Erythroblast (primary cell): ENCODE results near the gene NME1.
"Not testable (repeated sequence)": the region's sequence is repeated elsewhere in the genome, so short reads cannot be mapped to it uniquely, and the experiment has no call there.

Source experiments
- DNase-seq, 2 experiments: peaks; one replicate each; lab custom pipeline; 2025; lab: John Stamatoyannopoulos, UW
- GATA1 ChIP-seq: IDR thresholded peaks from 2 replicates; pipeline ENCODE4 v1.6.1; 2011; ENCODE audit warnings: low read depth, mild to moderate bottlenecking, control low read depth, low read length, moderate library complexity
- POLR2A ChIP-seq: IDR thresholded peaks from 2 replicates; pipeline ENCODE4 v1.6.1; 2011; ENCODE audit warnings: mild to moderate bottlenecking, low read length

The NME1 gene

GRCh38 chr17:51153210-51154072, at the start of gene NME1:
Gene NME1 (plus strand): TSS chr17:51153559. CDS start chr17:51155655, 2,096 bp downstream.
- DNase-seq = peak; percentile 99
- TF ChIP-seq GATA1 (no peak), POLR2A (peak; percentile 81)

- DNase-seq = no peak
- no peak for TF ChIP-seq GATA1
- TF ChIP-seq POLR2A = no peak
These were observed 45.6 kb upstream of the NME1 start for GRCh38 chr17:51107778-51108177.

GRCh38 chr17:51112303-51113222, 40.8 kb upstream of the NME1 start:
- DNase-seq = not testable (repeated sequence)

GRCh38 chr17:51115179-51115578, 38.2 kb upstream of the NME1 start:
- no peak for DNase-seq
- no peak for TF ChIP-seq GATA1
- no peak for TF ChIP-seq POLR2A

- DNase-seq = peak; percentile 51 to 60
- TF ChIP-seq GATA1 (no peak), POLR2A (no peak)
These were observed 34.8 kb upstream of the NME1 start for GRCh38 chr17:51118330-51119195.

- DNase-seq = peak; percentile 66 to 77
- TF ChIP-seq GATA1 (no peak), POLR2A (no peak)
These were observed 33.7 kb upstream of the NME1 start for GRCh38 chr17:51119415-51120356.

GRCh38 chr17:51120357-51120738, 33.0 kb upstream of the NME1 start:
- DNase-seq = no peak
- no peak for TF ChIP-seq POLR2A
- TF ChIP-seq GATA1 = no peak

GRCh38 chr17:51120739-51121619, 32.4 kb upstream of the NME1 start, which contains the start of gene SPAG9:
Gene SPAG9 (minus strand): TSS chr17:51120868. CDS start chr17:51120656, 212 bp downstream.
- peak; percentile 95 to 97 for DNase-seq
- TF ChIP-seq POLR2A (no peak), GATA1 (no peak)

GRCh38 chr17:51121620-51122472, 31.5 kb upstream of the NME1 start:
- TF ChIP-seq GATA1 = no peak
- peak; percentile 98 for TF ChIP-seq POLR2A
- DNase-seq = peak; percentile 94 to 96

GRCh38 chr17:51122473-51123115, 30.8 kb upstream of the NME1 start:
- DNase-seq = peak; percentile 40 to 62
